Pulmonary artery endothelial cell (primary cell): ENCODE data around the gene RABL2A. TPM values are rescaled to one million over a fixed set of nuclear protein-coding genes. Genes with fewer than 3 reads are reported as not detected.
"Not testable (repeated sequence)": the region's sequence is repeated elsewhere in the genome, so short reads cannot be mapped to it uniquely, and the experiment has no call there.

ENCODE experiments used
- DNase-seq: peaks from one replicate; pipeline ENCODE4 v3.0.0-alpha.2; 2011; ENCODE audit warnings: low read depth, low spot score
- total RNA-seq: library from RNA; depleted of rRNA; stranded (reverse); fragments of >200 nt; gene quantifications from 2 replicates; pipeline ENCODE4 v1.2.3, GENCODE V29; 2014

RABL2A gene
- total RNA-seq, 1 donor from 2014 or later, result 3.9 TPM

DNA sequence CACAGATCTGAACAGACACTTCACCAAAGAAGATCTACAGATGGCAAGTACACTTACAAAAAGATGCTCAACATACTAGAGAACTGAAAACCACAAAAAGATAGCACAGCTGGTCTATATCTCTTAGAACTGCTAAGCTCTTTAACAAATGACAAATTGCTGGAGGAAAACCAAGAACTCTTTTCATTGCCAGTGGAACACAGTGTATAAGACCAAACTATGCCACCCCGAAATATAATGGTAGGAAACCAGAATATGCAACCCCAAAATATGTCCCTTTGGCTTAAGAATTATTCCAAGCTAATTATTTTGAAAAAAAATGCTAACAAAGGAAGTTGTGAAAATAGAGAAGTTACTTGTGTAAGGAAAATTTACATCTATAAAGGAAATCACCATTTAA lies 21.0 kb upstream of the RABL2A start:
- DNase-seq, result not testable (repeated sequence)

DNA sequence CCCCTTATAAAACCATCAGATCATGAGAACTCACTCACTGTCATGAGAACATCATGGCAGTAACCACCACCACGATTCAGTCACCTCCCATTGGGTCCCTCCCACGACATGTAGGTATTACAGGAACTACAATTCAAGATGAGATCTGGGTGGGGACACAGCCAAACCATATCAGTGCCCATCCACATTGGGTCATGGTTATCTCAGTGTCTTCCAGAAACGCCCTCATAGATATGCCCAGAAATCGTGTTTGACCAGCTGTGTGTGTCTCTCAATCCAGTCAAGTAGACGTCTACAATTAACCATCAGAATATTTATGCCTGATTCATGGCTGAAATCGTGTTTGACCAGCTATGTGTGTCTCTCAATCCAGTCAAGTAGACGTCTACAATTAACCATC lies 17.2 kb upstream of the RABL2A start:
- DNase-seq, result not testable (repeated sequence)

- not testable (repeated sequence) for DNase-seq
These were observed 6.1 kb upstream of the RABL2A start for GRCh38 chr2:113621002-113621401.

GRCh38 chr2:113625906-113626305 lies 1.2 kb upstream of the RABL2A start:
- not testable (repeated sequence) for DNase-seq

DNA sequence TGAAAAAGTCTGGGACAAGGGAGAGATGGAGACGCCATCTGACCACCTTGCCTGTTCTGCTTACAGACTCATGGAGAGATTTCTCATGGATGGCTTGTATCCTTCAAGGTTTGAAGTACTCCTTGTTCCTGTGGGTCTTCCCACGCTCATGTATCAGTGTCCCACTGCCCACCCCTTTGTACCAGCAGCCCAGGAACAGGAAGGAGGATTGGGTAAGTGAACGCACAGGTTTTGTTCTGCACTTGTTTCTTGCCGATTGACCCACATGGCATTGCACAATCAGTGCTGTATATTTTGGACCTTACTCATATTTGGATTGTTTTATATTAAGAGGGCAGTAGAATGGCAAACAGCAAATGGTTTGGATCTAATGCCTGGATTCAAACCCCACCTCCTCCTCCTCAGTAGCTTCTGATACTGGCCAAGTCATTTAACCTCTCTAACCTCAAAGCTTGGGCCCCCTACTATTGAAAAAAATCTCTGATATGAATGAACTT lies 5.8 kb downstream of the RABL2A start:
- not testable (repeated sequence) for DNase-seq

DNA sequence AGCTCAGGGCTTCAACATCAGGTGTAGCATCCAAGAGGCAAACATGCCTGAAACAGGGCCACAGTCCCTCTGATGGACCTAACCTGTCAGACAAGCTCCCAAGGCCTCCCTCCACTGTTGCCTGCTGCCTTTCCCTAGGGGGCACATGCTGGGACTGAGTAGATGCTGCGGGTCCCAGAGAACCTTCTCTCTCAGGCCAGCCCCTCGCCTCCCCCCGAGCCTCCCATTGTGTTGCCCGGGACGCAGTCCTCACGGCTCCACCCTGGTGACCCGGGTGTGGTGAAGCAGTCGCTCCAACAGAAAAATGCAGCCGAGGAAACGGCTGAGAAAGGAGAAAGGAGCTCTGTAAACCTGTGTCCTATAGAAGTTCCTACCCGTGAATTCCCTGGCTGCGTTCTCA lies 8.3 kb downstream of the RABL2A start:
- not testable (repeated sequence) for DNase-seq

- not testable (repeated sequence) for DNase-seq
These were observed 9.2 kb downstream of the RABL2A start for GRCh38 chr2:113636226-113636625.

- DNase-seq, result not testable (repeated sequence)
These were observed 11.0 kb downstream of the RABL2A start for GRCh38 chr2:113638084-113638483.

- DNase-seq, result not testable (repeated sequence)
These were observed 19.2 kb downstream of the RABL2A start for GRCh38 chr2:113646217-113646616.

- not testable (repeated sequence) for DNase-seq
These were observed 24.1 kb downstream of the RABL2A start for GRCh38 chr2:113650834-113651815.

DNA sequence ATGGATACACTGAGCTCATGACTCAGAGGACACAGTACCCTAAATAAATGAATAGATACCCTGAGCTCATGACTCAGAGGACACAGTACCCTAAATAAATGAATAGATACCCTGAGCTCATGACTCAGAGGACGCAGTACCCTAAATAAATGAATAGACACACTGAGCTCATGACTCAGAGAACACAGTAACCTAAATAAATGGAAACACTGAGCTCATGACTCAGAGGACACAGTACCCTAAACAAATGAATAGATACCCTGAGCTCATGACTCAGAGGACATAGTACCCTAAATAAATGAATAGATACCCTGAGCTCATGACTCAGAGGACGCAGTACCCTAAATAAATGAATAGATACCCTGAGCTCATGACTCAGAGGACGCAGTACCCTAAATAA lies 25.5 kb downstream of the RABL2A start:
- not testable (repeated sequence) for DNase-seq

DNA sequence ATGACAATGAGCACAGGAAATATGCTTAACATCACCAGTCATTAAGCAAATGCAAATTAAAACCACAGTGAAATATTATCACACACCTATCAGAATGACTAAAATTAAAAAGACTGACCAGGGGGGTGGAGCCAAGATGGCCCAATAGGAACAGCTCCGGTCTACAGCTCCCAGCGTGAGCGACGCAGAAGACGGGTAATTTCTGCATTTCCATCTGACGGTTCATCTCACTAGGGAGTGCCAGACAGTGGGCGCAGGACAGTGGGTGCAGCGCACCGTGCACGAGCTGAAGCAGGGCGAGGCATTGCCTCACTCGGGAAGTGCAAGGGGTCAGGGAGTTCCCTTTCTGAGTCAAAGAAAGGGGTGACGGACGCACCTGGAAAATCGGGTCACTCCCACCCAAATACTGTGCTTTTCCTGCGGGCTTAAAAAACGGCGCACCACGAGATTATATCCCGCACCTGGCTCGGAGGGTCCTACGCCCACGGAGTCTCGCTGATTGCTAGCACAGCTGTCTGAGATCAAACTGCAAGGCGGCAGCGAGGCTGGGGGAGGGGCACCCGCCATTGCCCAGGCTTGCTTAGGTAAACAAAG lies 29.1 kb downstream of the RABL2A start:
- not testable (repeated sequence) for DNase-seq

- DNase-seq, result not testable (repeated sequence)
These were observed 30.7 kb downstream of the RABL2A start for GRCh38 chr2:113657735-113658134.

- DNase-seq, result not testable (repeated sequence)
These were observed 36.4 kb downstream of the RABL2A start for GRCh38 chr2:113663285-113664060.

DNA sequence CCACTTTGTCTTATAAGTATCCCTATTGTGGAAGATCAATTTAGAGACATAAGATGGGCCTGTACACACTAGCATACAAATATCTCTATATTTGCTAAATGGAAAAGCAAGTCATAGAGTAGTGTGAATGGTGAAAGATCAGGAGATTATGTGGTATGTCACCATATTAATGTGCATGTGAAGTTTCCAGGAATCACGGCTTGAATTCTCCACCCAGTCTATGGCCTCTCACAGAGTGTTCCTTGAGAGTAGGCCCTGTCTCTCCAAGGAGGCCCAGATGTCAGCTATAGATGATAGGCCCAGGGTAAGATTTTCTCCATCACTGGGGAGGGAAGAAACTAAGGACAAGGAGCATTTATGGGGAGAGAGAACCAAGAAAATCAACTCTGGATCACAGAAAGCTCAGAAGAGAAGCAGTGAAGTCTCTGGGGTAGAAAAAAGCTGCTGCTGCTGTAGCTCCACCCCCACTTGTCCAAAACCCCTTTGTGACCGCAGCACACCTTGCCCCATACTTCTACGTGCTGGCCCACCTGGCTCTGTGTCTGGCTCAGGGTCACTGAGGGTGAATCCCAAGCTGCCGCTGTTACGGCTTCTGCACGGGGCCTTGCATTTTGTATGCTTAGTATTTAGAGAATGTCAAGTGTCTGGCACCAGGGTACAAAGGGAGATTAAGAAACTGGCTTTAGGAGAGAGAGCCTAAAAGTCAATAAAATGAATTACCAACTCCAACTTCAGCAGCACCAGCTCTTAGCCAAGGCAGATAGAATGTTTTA lies 37.9 kb downstream of the RABL2A start:
- not testable (repeated sequence) for DNase-seq

DNA sequence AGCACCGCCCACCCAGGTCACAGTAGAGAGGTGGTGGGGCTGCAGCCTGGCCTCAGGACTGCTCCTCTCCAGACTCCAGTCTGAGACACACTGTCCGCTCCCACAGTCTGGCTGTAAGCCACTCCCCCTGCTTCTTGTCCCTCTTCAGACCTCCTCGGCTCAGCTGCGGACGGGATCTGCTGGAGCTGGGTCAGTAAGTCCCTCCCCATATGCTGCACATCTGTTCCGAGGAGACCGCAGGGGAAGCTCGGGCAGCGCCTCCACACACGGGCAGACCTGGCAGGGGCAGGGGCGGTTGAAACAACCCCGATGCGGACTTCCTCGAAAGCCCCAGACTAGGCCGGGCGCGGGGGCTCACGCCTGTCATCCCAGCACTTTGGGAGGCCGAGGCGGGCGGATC lies 41.9 kb downstream of the RABL2A start:
- DNase-seq, result not testable (repeated sequence)

GRCh38 chr2:113672326-113672932 lies 45.4 kb downstream of the RABL2A start:
- no peak for DNase-seq

GRCh38 chr2:113675875-113676274 lies 48.8 kb downstream of the RABL2A start:
- DNase-seq, result no peak

DNA sequence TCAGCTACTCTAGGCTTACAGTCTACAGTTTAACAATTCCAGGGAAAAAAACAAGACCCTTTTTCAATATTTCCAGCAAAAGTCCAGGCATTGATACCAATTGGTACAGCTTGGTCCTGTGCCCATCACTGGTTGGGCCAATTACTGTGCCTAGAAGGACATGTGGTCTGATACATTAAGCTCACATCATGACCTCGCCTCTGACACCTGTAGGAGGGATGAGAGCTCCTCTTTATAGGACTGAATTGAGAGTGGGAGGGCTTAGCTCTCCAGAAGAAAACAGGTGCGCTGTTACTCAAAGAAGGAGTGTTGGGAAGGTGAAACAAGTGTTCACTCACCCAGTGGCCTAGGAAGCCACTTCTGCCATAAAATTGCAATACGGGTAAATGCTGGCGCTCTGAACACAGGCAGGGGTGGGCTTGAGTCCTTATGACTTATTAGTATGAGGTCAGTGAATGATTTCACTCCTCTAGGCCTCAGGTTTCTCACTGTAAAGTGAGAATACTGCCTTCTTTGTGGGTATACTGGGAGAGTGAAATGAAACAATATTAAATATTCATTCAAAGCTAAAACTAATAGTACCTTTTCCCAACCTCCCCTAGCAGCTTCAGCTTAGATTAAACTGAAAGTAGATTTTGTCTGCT lies 49.7 kb downstream of the RABL2A start:
- no peak for DNase-seq

GRCh38 chr2:113677330-113677729 lies 50.3 kb downstream of the RABL2A start:
- DNase-seq, result no peak
